Measurements from ENCODE around the gene CD47. TPM values are rescaled to one million over a fixed set of nuclear protein-coding genes. Genes with fewer than 3 reads are reported as not detected.

Gene CD47
- total RNA-seq, 1 experiment from 2014 or later, result 42.5 TPM

- Histone ChIP-seq H3K4me3 (replicated peaks in 1 of 2; ENCODE audit: low read depth in 1 of 2, low read length in 2 of 2) (no peak overlapping the region), H3K27me3 (ENCODE audit: insufficient read depth, low read length) (no peaks in the 10 kb centered on the region), H3K9ac (ENCODE audit: low read length) (no peak overlapping the region), H3K79me2 (ENCODE audit: insufficient read depth, low read length) (no peaks in the 10 kb centered on the region), H3K27ac (ENCODE audit: low read depth, low read length) (no peak overlapping the region), H3K9me3 (ENCODE audit: control insufficient read depth in 1 of 2, insufficient read depth in 1 of 2, low read depth in 1 of 2, low read length in 2 of 2) (no peaks in the 10 kb centered on the region), H3K36me3 (ENCODE audit: control insufficient read depth in 1 of 2, insufficient read depth in 2 of 2, low read length in 2 of 2) (no peaks in the 10 kb centered on the region), H3K9me2 (ENCODE audit: insufficient read depth) (no peaks in the 10 kb centered on the region), H4K20me1 (ENCODE audit: insufficient read depth) (no peaks in the 10 kb centered on the region), H2AFZ (ENCODE audit: low read depth, low read length, poor library complexity, severe bottlenecking) (no peak overlapping the region), H3K4me2 (ENCODE audit: low read length) (no peak overlapping the region), H3K4me1 (ENCODE audit: control insufficient read depth in 1 of 2, insufficient read depth in 2 of 2, low read length in 2 of 2) (no peaks in the 10 kb centered on the region)
- ChIA-PET CTCF (no interaction called here), RAD21 (ENCODE audit: low non-redundant PET in 1 of 2, low total read pairs in 2 of 2, uncharacterized antibody in 2 of 2, unreplicated experiment in 2 of 2) (no interaction called here), POLR2A (no interaction called here)
- intact Hi-C loops (cut with micrococcal nuclease), result no loop called here
- TF ChIP-seq TCF7L2 (IDR thresholded peaks at IDR 0.05; ENCODE audit: borderline replicate concordance, extremely low read depth, insufficient read depth, insufficient read length), result no peak
- TF ChIP-seq FOSL1 (IDR thresholded peaks at IDR 0.05; ENCODE audit: low read depth), result no peak
- TF ChIP-seq SRF (IDR thresholded peaks at IDR 0.05; ENCODE audit: low read depth), result no peak
- no peak for TF ChIP-seq SIN3A (IDR thresholded peaks at IDR 0.05; ENCODE audit: low read depth)
- TF ChIP-seq EZH2phosphoT487 (IDR thresholded peaks at IDR 0.05; ENCODE audit: borderline replicate concordance), result no peak
- no peak for TF ChIP-seq ZFX (IDR thresholded peaks at IDR 0.05)
- TF ChIP-seq ATF3 (IDR thresholded peaks at IDR 0.05), result no peak
- no peak for TF ChIP-seq CTCF (IDR thresholded peaks at IDR 0.05 in 2 of 3, conservative IDR thresholded peaks at IDR 0.05 in 1 of 3; ENCODE audit: borderline replicate concordance in 1 of 3, insufficient read depth in 1 of 3, low read depth in 2 of 3, low read length in 2 of 3)
- TF ChIP-seq ZNF274 (IDR thresholded peaks at IDR 0.05; ENCODE audit: low read depth, low read length), result no peak
- TF ChIP-seq SP1 (IDR thresholded peaks at IDR 0.05; ENCODE audit: low read depth), result no peak
- TF ChIP-seq MAX (IDR thresholded peaks at IDR 0.05), result no peak
- no peak for TF ChIP-seq CBX3 (IDR thresholded peaks at IDR 0.05; ENCODE audit: low read depth)
- no peak for TF ChIP-seq EGR1 (IDR thresholded peaks at IDR 0.05; ENCODE audit: low read depth)
- TF ChIP-seq CEBPB (IDR thresholded peaks at IDR 0.05; ENCODE audit: low read depth), result no peak
- no peak for TF ChIP-seq RAD21 (IDR thresholded peaks at IDR 0.05; ENCODE audit: low read depth)
- no peak for TF ChIP-seq EZH2 (IDR thresholded peaks at IDR 0.05)
- no peak for TF ChIP-seq POLR2AphosphoS5 (IDR thresholded peaks at IDR 0.05; ENCODE audit: low read depth, low read length)
- TF ChIP-seq JUND (IDR thresholded peaks at IDR 0.05), result no peak
- ATAC-seq (no peak), DNase-seq (ENCODE audit: low read depth, low spot score) (no peak)
- BruUV-seq (replicated peaks), result no TSS peak
Measured at GRCh38 chr3:108022256-108023150, 68.3 kb downstream of the CD47 start.
